Measurements from ENCODE around the gene RAB40AL.
"Not testable (repeated sequence)": the region's sequence is repeated elsewhere in the genome, so short reads cannot be mapped to it uniquely, and the experiment has no call there.

The RAB40AL gene

DNA sequence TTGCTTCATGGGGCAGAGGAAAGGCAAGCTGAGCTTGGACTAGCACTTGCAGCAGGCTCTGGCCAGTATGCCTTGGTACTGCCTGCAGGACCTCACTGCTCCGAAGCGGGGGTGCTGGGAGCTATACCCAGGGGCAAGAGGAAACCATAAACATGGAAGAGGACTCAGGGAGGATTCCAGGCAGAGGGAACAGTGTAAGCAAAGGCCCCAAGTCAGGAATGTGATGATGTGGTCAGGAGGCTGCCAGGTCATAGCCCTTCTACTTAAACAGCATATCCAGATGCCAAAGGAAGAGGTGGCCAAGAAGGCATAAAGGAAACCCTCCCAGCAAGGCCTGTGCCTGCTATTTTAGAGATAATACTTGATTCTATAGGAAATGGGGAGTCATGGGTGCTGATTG, 31.1 kb downstream of the RAB40AL start:
- no peak overlapping the region for H3K27ac ChIP-seq
- TF ChIP-seq ZFX (IDR thresholded peaks at IDR 0.05): no peak
- TF ChIP-seq, protein P1, sequence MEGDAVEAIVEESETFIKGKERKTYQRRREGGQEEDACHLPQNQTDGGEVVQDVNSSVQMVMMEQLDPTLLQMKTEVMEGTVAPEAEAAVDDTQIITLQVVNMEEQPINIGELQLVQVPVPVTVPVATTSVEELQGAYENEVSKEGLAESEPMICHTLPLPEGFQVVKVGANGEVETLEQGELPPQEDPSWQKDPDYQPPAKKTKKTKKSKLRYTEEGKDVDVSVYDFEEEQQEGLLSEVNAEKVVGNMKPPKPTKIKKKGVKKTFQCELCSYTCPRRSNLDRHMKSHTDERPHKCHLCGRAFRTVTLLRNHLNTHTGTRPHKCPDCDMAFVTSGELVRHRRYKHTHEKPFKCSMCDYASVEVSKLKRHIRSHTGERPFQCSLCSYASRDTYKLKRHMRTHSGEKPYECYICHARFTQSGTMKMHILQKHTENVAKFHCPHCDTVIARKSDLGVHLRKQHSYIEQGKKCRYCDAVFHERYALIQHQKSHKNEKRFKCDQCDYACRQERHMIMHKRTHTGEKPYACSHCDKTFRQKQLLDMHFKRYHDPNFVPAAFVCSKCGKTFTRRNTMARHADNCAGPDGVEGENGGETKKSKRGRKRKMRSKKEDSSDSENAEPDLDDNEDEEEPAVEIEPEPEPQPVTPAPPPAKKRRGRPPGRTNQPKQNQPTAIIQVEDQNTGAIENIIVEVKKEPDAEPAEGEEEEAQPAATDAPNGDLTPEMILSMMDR (conservative IDR thresholded peaks at IDR 0.05): no peak

DNA sequence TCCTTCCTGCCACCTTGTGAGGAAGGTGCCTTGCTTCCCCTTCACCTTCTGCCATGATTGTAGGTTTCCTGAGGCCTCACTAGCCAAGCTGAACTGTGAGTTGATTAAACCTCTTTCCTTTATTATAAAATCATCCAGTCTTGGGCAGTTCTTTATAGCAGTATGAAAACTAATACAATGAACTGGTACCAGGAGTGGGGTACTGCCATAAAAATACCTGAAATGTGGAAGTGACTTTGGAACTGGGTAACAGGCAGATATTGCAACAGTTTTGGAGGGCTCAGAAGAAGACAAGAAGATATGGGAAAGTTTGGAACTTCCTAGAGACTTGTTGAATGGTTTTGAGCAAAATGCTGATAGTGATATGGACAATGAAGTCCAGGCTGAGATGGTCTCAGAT, 34.5 kb downstream of the RAB40AL start:
- not testable (repeated sequence) for H3K27ac ChIP-seq

DNA sequence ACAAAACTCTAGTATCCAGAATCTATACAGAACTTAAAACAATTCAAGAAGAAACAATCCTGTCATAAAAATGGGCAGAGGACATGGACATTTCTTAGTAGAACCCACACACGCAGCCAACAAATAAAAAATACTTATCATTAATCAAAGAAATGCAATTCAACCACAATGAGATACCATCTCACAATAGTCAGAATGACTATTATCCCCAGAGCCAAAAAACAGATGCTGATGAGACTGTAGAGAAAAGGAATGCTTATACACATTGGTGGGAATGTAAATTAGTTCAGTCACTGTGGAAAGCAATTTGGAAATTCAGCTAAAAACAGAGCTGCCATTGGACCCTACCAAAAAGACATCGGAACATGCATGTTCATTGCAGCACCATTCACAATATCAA, 37.9 kb downstream of the RAB40AL start:
- no peak for TF ChIP-seq ZFX (IDR thresholded peaks at IDR 0.05)
- TF ChIP-seq, protein P1 (conservative IDR thresholded peaks at IDR 0.05): no peak
- no peak overlapping the region for H3K27ac ChIP-seq

DNA sequence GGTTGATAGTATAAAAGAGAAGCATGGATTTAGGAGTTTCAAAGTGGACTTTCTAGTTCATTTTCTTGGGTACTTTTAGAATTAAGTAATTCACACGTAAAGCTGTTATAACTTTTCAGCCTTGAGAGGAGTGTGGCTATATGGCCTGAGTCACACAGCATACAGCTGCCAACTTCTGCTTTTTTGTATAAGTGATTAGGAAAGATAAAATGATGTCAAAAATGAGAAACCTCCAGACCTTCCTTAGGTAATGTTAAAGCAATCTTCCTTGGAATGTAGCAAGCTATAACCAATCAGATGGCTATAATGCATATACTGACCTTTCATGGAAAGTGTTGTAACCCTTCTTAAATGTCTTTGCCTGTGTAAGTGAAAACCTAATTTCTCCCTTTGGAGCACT, 39.2 kb downstream of the RAB40AL start:
- H3K27ac ChIP-seq: no peak overlapping the region
- TF ChIP-seq, protein P1 (conservative IDR thresholded peaks at IDR 0.05): no peak
- no peak for TF ChIP-seq ZFX (IDR thresholded peaks at IDR 0.05)

DNA sequence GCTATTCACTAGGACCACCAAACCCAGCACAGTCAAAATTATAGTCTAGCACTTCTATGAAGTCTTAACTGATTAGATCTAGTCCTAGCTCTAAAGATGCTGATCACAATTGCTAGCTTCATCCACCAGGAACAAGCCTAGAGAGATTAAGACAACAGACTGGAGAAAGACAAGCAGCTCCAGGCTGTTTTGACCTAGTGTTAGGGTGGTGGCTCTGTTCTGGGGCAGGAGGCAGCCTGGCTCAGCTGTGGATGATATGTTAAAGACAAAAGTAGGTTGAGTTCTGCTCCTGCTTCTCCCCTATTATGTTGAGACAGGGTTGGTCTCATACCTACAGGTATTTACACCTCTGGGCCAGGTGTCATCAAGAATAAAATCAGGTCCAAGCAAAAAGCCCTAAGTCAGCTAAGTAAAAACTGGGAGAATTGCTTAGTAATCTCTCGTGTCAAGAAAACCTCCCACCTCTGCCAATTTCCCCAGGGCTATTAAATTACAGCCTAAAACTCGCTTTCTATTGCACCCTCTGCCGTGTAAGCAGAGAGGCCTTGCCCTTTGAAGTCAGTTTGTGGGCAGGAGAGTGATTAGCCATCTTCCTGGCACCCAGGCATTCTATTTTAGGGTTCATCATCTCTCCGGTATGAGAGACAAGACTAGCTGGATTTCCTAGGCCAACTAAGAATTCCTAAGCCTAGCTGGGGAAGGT, 39.9 kb downstream of the RAB40AL start:
- H3K27ac ChIP-seq: no peak overlapping the region
- no peak for TF ChIP-seq ZFX (IDR thresholded peaks at IDR 0.05)
- TF ChIP-seq, protein P1 (conservative IDR thresholded peaks at IDR 0.05): no peak

DNA sequence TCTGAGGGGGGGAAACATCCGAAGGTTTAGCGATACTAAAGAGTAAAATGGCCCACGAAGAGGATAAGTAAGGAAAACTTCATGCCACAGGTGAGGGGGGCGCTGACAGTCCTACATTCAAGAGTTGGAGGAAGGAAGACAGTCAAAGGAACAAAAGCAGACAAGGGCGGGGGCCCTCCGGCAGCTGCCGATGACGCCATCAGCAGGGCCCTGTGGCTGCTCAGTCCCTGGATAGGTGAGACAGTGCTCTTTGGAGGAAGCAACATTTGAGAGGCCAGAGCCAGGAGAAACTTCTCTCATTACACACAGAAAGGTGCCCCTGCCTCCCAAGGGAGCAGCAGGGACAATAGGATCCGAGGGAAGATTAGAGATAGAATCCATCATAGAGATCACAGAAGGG, 41.5 kb downstream of the RAB40AL start:
- no peak overlapping the region for H3K27ac ChIP-seq
- no peak for TF ChIP-seq ZFX (IDR thresholded peaks at IDR 0.05)
- TF ChIP-seq, protein P1 (conservative IDR thresholded peaks at IDR 0.05): no peak

DNA sequence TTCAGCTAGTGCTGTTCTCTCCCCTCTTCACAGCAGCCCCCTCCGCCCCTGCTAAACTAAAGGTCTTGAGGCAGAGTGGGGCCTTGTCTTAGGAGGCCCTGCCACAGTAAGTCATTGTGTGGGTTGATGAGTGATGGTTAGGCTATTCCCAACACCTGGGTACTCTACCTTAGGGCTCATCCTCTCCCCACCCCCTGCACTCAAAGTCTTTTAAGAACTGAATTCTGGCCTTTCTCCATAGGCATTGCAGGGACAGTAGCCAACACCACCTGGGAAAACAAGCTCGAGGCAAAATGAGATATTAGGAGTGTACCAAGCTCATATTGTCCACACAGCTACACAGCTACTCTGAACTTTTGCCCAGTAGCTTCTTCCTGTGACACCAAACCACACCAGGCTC, 42.5 kb downstream of the RAB40AL start:
- H3K27ac ChIP-seq: peak overlapping the region; percentile 18; the same call in 1 of the 2 replicates
- TF ChIP-seq, protein P1 (conservative IDR thresholded peaks at IDR 0.05): no peak
- TF ChIP-seq ZFX (IDR thresholded peaks at IDR 0.05): no peak

DNA sequence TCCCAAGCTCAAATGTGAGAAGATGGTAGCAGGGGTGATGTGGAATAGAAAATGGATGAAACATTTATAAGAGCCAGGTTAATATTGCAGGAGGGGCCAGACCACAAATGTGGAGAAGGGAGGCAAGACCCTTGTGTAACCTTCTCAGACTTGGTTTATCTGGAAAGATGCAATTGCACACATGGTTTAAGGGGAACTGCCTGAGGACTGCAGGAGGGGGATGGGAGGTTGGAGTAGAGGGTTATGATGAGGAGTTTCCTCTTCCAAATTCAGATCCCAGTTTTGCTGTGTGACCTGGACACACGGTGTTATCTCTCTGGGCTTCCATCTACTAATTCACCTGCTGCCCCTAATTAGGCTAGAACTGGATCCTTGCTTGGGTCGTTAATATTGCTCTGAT, 46.1 kb downstream of the RAB40AL start:
- TF ChIP-seq, protein P1 (conservative IDR thresholded peaks at IDR 0.05): no peak
- TF ChIP-seq ZFX (IDR thresholded peaks at IDR 0.05): no peak
- no peak overlapping the region for H3K27ac ChIP-seq

All from C4-2B (cell line).